Dedifferentiated amniotic fluid mesenchymal stem cell (primary cell): ENCODE results near the gene RSRC1.
"Not testable (repeated sequence)": the region's sequence is repeated elsewhere in the genome, so short reads cannot be mapped to it uniquely, and the experiment has no call there.

Experiments
- DNase-seq: peaks from one replicate; pipeline ENCODE4 v3.0.0-alpha.2; 2016; ENCODE audit errors: extremely low spot score

Gene RSRC1

DNA sequence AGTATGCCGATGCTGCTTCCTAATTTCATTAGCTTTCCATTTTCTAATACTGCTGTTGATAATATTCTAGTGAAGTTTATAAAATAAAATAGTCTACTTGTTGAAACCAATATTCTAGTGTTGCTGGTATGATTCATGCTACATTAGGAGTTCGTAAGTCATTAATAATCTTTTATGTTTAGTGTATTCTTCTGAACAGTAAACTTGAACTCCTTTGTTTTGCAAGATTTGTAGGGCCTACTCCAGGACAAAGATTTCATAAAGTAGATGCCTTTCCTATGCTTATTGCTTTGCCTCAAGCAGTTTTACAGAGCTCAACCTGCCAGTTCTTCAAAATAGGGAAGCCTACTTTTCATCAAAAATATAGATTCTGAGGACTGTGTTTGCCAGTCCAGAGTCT lies 111.5 kb downstream of the RSRC1 start:
- no peak for DNase-seq

DNA sequence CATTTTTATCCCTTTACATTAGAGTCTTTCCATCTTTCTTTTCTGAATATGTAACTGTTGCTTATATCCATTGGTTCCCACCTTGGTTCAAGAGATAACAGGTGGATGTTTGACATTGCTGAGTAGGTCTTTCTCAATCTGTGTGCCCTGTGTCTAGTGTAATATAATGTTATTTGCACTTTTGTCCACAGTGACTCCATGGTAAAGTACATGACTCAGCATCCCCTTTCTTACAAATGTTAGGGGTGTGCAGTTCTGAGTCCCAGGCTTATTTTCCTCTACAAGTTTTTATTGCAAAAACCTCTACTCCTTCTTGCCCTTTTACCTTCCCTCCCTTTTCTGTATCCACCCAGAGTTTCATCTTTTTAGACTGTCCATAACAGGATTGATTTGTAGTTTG lies 116.5 kb downstream of the RSRC1 start:
- DNase-seq: no peak

GRCh38 chr3:158228942-158229341 lies 119.1 kb downstream of the RSRC1 start:
- not testable (repeated sequence) for DNase-seq

DNA sequence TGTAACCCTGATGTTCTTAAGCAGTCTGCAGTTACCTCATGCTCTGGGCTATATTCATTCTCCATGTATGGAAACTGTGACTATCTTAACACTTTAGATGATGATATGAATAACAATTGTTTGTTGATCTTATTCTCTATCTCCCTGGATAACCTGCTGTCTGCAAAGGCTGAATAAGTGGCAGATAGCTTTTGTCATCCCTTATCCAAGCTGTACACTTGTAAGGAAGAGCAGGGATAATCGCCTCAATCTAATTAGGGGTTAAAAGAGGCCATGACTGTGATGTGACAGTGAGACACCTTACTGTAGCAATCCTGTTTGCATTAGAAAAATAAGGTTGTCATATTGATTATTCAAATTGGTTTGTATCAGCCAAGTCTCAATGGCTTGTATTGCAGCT lies 123.9 kb downstream of the RSRC1 start:
- DNase-seq: no peak

GRCh38 chr3:158244274-158244673 lies 134.4 kb downstream of the RSRC1 start:
- DNase-seq: no peak

GRCh38 chr3:158247288-158247687 lies 137.4 kb downstream of the RSRC1 start:
- no peak for DNase-seq

DNA sequence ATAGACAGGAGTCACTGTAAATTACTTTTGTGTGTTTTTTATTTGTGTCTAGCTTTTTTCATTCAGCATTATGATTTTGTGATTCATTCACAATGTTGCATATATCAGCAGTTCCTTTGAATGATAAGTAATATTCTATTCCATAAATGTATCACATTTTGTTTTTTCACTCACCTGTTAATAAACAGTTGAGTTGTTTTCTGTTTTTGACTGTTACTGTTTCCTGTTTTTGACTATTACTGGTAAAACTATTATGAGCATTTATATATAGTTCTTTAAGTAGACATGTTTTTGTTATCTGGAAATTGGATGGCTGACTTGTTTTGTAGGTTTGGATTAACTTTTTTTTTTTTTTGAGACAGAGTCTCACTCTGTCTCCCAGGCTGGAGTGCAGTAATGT lies 138.4 kb downstream of the RSRC1 start:
- DNase-seq: no peak

GRCh38 chr3:158249183-158249582 lies 139.3 kb downstream of the RSRC1 start:
- no peak for DNase-seq

DNA sequence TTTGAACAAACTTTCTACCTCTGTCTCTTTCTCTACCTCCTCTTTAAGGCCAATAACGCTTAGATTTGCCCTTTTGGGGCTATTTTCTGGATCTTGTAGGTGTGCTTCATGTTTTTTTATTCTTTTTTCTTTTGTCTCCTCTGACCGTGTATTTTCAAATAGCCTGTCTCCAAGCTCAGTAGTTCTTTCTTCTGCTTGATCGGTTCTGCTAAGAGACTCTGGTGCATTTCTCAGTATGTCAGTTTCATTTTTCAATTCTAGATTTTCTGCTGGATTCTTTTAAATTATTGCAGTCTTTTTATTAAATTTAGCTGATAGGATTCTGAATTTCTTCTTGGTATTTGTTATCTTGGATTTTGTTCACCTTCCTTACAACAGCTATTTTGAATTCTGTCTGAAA lies 148.7 kb downstream of the RSRC1 start:
- DNase-seq: no peak

- no peak for DNase-seq
Observed at GRCh38 chr3:158260392-158260791, 150.5 kb downstream of the RSRC1 start.

- DNase-seq: no peak
Observed at GRCh38 chr3:158261371-158261991, 151.6 kb downstream of the RSRC1 start.

GRCh38 chr3:158264894-158265293 lies 155.0 kb downstream of the RSRC1 start:
- DNase-seq: no peak

DNA sequence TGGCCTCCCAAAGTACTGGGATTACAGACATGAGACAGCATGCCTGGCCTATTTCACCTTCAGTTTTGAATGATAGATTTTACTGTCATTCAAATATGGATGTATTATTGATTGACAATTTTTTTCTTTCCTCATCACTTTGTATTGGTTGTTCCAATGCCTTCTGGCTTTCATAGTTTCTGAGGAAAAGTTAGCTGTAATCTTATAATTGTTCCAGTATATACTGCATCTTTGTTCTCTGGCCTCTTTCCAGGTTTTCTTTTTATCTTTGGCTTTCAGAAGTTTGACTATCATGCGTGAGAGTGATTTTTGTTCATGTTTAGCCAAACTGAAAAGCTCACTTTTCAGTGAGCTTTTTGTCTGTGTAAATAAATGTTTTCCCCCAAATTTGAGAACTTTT lies 157.1 kb downstream of the RSRC1 start:
- DNase-seq: no peak

- no peak for DNase-seq
Observed at GRCh38 chr3:158269942-158270341, 160.1 kb downstream of the RSRC1 start.

GRCh38 chr3:158272081-158272480 lies 162.2 kb downstream of the RSRC1 start:
- DNase-seq: no peak

DNA sequence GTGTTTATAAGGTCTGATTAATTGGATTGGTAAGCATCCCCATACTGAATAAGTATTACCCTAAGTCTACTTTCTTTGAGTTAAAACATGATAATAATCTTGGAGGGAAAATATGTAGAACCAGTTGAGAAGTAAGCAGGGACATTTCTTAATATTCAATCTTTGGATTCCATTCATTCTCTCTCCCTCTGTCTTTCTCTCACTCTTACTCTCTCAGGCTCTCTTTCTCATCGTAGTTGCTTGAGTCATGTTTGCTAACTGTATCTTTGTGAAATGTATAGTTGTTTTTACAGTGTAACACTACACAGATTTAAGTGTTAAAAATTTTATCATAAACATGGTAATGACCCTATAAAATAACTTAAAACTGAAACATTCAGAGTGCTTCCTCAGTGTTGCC lies 163.8 kb downstream of the RSRC1 start:
- DNase-seq: peak; percentile 15

DNA sequence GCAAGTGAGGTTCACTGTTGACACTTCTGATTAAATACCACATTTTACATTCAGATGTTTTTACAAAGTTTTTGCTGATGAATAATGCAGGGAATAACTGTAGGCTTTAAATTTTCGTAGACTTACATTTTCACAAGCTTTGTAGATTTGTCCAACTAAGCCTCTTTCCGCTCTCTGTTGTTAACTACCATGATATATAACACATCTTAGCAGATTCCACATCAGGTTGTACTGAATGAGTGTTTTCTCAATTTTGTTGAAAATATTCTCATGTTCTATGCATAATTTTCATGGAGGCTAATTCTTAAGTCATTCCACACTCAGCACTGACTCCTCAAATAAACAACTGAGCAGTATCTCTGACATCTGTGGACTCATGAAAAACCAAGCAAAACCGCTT lies 168.3 kb downstream of the RSRC1 start:
- no peak for DNase-seq

- DNase-seq: no peak
Observed at GRCh38 chr3:158279609-158280008, 169.7 kb downstream of the RSRC1 start.

- DNase-seq: no peak
Observed at GRCh38 chr3:158295771-158296170, 185.9 kb downstream of the RSRC1 start.

GRCh38 chr3:158297940-158298339 lies 188.1 kb downstream of the RSRC1 start:
- no peak for DNase-seq

- DNase-seq: no peak
Observed at GRCh38 chr3:158308236-158308928, 198.5 kb downstream of the RSRC1 start.

DNA sequence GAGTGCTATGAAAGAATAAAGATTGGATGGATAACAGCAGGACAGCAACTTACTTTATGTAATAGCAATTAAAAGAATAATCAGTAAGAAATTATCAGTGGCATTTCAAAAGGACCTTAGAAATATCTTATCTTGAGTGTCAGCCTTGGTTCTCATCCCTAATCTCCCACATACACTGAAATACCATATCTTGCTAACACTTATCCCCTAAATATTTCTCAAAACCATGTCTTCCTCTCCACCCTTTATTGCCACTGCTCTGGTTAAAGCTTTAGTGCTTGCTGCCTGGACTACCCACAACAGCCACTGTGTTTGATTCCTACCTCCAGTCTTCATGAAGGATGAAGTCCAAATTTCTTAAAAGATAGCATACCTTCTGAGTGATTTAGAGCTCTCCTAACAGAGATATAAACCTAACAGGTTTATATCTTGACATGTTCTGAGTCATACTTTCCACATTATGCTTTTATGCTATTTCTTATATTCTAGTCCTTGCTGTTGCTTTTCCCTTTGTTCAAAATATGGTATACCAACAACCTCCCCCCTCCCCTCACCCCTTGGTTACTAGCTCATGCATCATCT lies 202.8 kb downstream of the RSRC1 start:
- no peak for DNase-seq

DNA sequence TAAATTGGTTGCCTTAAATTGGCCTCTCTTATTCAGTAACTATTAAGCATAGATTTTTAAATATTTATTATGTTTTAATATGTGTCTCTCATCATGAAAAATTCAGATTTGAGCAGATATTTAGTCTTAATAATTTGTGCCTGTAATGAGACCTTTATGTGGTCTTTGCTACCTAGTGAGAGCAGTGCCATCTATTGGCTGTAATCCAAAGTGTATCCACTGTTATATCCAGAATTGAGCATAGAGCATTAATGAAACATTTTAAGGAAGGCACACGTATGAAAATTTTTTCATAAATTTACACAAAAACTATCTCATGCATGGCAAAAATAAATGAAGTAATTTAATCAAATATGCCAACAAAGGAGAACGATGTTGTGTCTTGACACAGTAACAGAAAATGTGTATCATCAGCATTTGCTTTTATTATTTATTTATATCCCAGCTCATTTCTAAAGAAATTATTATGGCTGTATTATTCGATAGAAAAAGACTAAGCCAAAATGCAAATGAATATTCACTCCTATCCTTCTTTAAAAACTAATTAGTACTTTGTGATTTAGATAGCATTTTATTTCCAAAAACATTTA lies 203.5 kb downstream of the RSRC1 start:
- DNase-seq: peak; percentile 42
